PC-3 (cell line): ENCODE measurements around the gene GBA2. TPM values are rescaled to one million over a fixed set of nuclear protein-coding genes. Genes with fewer than 3 reads are reported as not detected.

Experiments used
- ATAC-seq: fragments of 200-7000 bp; cut with Tn5 transposase; 2 replicates; pipeline ENCODE4 v1.9.1; 2020; ENCODE audit warnings: mild to moderate bottlenecking, moderate library complexity
- BruUV-seq: library from RNA; stranded (reverse); fragments of 400-500 nt; replicated peaks from 2 replicates; lab custom pipeline; 2021; lab: Mats Ljungman, UMichigan
- CTCF ChIA-PET: fragments of 300-600 bp; sonication (Branson Sonifier 250); formaldehyde crosslinking; loops from one replicate; lab custom pipeline; 2022; ENCODE audit warnings: antibody characterized with exemption; lab: Charles Lee
- POLR2A ChIA-PET: fragments of 300-600 bp; sonication (Branson Sonifier 250); formaldehyde crosslinking; loops from one replicate; lab custom pipeline; 2022; ENCODE audit warnings: antibody characterized with exemption; ENCODE audit not compliant: unreplicated experiment; lab: Charles Lee
- DNase-seq: peaks from one replicate; pipeline ENCODE4 v3.0.0-alpha.2; 2015
- H2AFZ ChIP-seq: fragments of 300-600 bp; sonication (generic); 2 replicates; pipeline ENCODE4 v1.6.0; 2016; ENCODE audit warnings: antibody characterized with exemption, low read length
- H3F3A ChIP-seq: fragments of 300-600 bp; sonication (generic); one replicate; pipeline ENCODE4 v1.6.0; 2017; ENCODE audit warnings: antibody characterized with exemption, low read length, control low read depth, mild to moderate bottlenecking; ENCODE audit not compliant: unreplicated experiment
- H3K27ac ChIP-seq: fragments of 300-600 bp; sonication (generic); 2 replicates; pipeline ENCODE4 v1.5.1; 2016; ENCODE audit warnings: mild to moderate bottlenecking, low read length
- H3K27me3 ChIP-seq: fragments of 300-600 bp; sonication (generic); 2 replicates; pipeline ENCODE4 v1.6.1; 2016; ENCODE audit warnings: low read length, mixed read lengths
- H3K36me3 ChIP-seq: fragments of 300-600 bp; sonication (generic); 2 replicates; pipeline ENCODE4 v1.6.1; 2016; ENCODE audit warnings: low read depth, mixed run types, low read length, mixed read lengths
- H3K4me1 ChIP-seq: fragments of 300-600 bp; sonication (generic); 2 replicates; pipeline ENCODE4 v1.5.1; 2016; ENCODE audit warnings: low read length; ENCODE audit not compliant: insufficient read depth
- H3K4me2 ChIP-seq: fragments of 300-600 bp; sonication (generic); 2 replicates; pipeline ENCODE4 v1.6.0; 2016; ENCODE audit warnings: low read length
- H3K4me3 ChIP-seq: fragments of 300-600 bp; sonication (generic); 2 replicates; pipeline ENCODE4 v1.5.1; 2016; ENCODE audit warnings: mild to moderate bottlenecking, low read length, mixed read lengths
- H3K79me2 ChIP-seq: fragments of 300-600 bp; sonication (generic); 2 replicates; pipeline ENCODE4 v1.6.1; 2017; ENCODE audit warnings: low read length, mixed read lengths
- H3K9ac ChIP-seq: fragments of 300-600 bp; sonication (generic); 2 replicates; pipeline ENCODE4 v1.6.0; 2016; ENCODE audit warnings: mild to moderate bottlenecking, low read length
- H3K9me2 ChIP-seq: fragments of 300-600 bp; sonication (generic); replicated peaks from 2 replicates; pipeline ENCODE4 v1.6.1; 2016; ENCODE audit warnings: mixed run types, low read length, mixed read lengths
- H3K9me3 ChIP-seq: fragments of 300-600 bp; sonication (generic); 2 replicates; pipeline ENCODE4 v1.6.1; 2016; ENCODE audit warnings: low read length, mixed read lengths
- H4K20me1 ChIP-seq: fragments of 300-600 bp; sonication (generic); 2 replicates; pipeline ENCODE4 v1.6.1; 2016; ENCODE audit warnings: low read length, mixed read lengths
- CTCF ChIP-seq: fragments of 300-600 bp; sonication (generic); conservative IDR thresholded peaks from 2 replicates; pipeline ENCODE4 v1.5.1; 2017; ENCODE audit warnings: antibody characterized with exemption, low read depth, mild to moderate bottlenecking, low read length
- EZH2 ChIP-seq: fragments of 300-600 bp; sonication (generic); IDR thresholded peaks from one replicate; pipeline ENCODE4 v1.6.1; 2017; ENCODE audit warnings: antibody characterized with exemption, mild to moderate bottlenecking, low read length; ENCODE audit not compliant: unreplicated experiment
- EZH2phosphoT487 ChIP-seq: fragments of 300-600 bp; sonication (generic); IDR thresholded peaks from 2 replicates; pipeline ENCODE4 v1.6.1; 2018; ENCODE audit warnings: mild to moderate bottlenecking, antibody characterized with exemption, low read length, borderline replicate concordance
- intact Hi-C: fragments of 100-400 bp; cut with micrococcal nuclease; formaldehyde crosslinking; loops from 2 replicates; pipeline ENCODE4 v1.9.0; 2023
- total RNA-seq: library from RNA; depleted of rRNA; stranded (reverse); fragments of >200 nt; gene quantifications from 2 replicates; pipeline ENCODE4 v1.2.3, GENCODE V29; 2014

GBA2 gene
- total RNA-seq, 1 experiment from 2014 or later: 81.7 TPM

GRCh38 chr9:35702696-35703095, 46.3 kb downstream of the GBA2 start:
- intact Hi-C loops: no loop called here
- peaks cover 51% of the 10 kb centered on the region for H3K36me3 ChIP-seq
- no peaks in the 10 kb centered on the region for H3K27me3 ChIP-seq
- DNase-seq (no peak), ATAC-seq (no peak)
- no peaks in the 10 kb centered on the region for H3K4me1 ChIP-seq
- H3K27ac ChIP-seq: no peak overlapping the region
- no peak overlapping the region for H3K4me3 ChIP-seq
- H3K4me2 ChIP-seq: no peak overlapping the region
- H4K20me1 ChIP-seq: no peaks in the 10 kb centered on the region
- H3K9me2 ChIP-seq: no peaks in the 10 kb centered on the region
- TF ChIP-seq EZH2 (no peak), EZH2phosphoT487 (no peak), CTCF (no peak)
- no peaks in the 10 kb centered on the region for H3K9me3 ChIP-seq
- CTCF ChIA-PET: no interaction called here
- no peaks in the 10 kb centered on the region for H3F3A ChIP-seq
- no TSS peak for BruUV-seq
- no peak overlapping the region for H2AFZ ChIP-seq
- H3K9ac ChIP-seq: no peak overlapping the region
- POLR2A ChIA-PET: no interaction called here
- no peaks in the 10 kb centered on the region for H3K79me2 ChIP-seq

GRCh38 chr9:35700942-35701341, 48.1 kb downstream of the GBA2 start:
- Histone ChIP-seq H3K4me2 (no peak overlapping the region), H3K27ac (no peak overlapping the region), H3K36me3 (peaks cover 50% of the 10 kb centered on the region), H4K20me1 (no peaks in the 10 kb centered on the region), H3K4me1 (peaks cover 8% of the 10 kb centered on the region), H2AFZ (no peak overlapping the region), H3K27me3 (no peaks in the 10 kb centered on the region), H3K79me2 (no peaks in the 10 kb centered on the region), H3F3A (no peaks in the 10 kb centered on the region), H3K9me2 (no peaks in the 10 kb centered on the region), H3K9me3 (no peaks in the 10 kb centered on the region), H3K9ac (no peak overlapping the region), H3K4me3 (no peak overlapping the region)
- BruUV-seq: no TSS peak
- CTCF ChIA-PET: no interaction called here
- DNase-seq (no peak), ATAC-seq (no peak)
- TF ChIP-seq EZH2 (no peak), EZH2phosphoT487 (no peak), CTCF (no peak)
- POLR2A ChIA-PET: no interaction called here
- intact Hi-C loops: no loop called here

GRCh38 chr9:35700031-35700430, 49.0 kb downstream of the GBA2 start:
- ChIA-PET CTCF (no interaction called here), POLR2A (no interaction called here)
- no peaks in the 10 kb centered on the region for H4K20me1 ChIP-seq
- H2AFZ ChIP-seq: no peak overlapping the region
- H3K9me2 ChIP-seq: no peaks in the 10 kb centered on the region
- no peaks in the 10 kb centered on the region for H3K79me2 ChIP-seq
- no peaks in the 10 kb centered on the region for H3F3A ChIP-seq
- no peak overlapping the region for H3K4me2 ChIP-seq
- peaks cover 12% of the 10 kb centered on the region for H3K4me1 ChIP-seq
- no peaks in the 10 kb centered on the region for H3K27me3 ChIP-seq
- H3K36me3 ChIP-seq: peaks cover 45% of the 10 kb centered on the region
- BruUV-seq: no TSS peak
- no peak for ATAC-seq
- intact Hi-C loops: no loop called here
- H3K4me3 ChIP-seq: no peak overlapping the region
- H3K27ac ChIP-seq: no peak overlapping the region
- no peak for TF ChIP-seq EZH2phosphoT487
- no peak for TF ChIP-seq EZH2
- no peak for TF ChIP-seq CTCF
- no peaks in the 10 kb centered on the region for H3K9me3 ChIP-seq
- no peak for DNase-seq
- no peak overlapping the region for H3K9ac ChIP-seq
